ENCODE measurements around the gene RGCC. TPM values are rescaled to one million over a fixed set of nuclear protein-coding genes. Genes with fewer than 3 reads are reported as not detected.
"Not testable (repeated sequence)": the region's sequence is repeated elsewhere in the genome, so short reads cannot be mapped to it uniquely, and the experiment has no call there.

The RGCC gene
- 3.4 and 4.3 TPM in 2 replicates for total RNA-seq (2014; rRNA removed; shearing (Covaris generic))

GRCh38 chr13:41456768-41457588, at the start of gene RGCC:
TSS of gene RGCC (plus strand) at chr13:41457550. CDS start at chr13:41457708, 158 bp downstream.
- peak; percentile 28 for DNase-seq (ENCODE audit: low spot score)
- in situ Hi-C loops (cut with HindIII; ENCODE audit: low sequenced_read_pairs) = no loop called here

- DNase-seq (ENCODE audit: low spot score) = no peak
- in situ Hi-C loops (cut with HindIII; ENCODE audit: low sequenced_read_pairs) = no loop called here
These were observed 49.2 kb upstream of the RGCC start for GRCh38 chr13:41408121-41408520.

- DNase-seq (ENCODE audit: low spot score) = no peak
These were observed 48.6 kb upstream of the RGCC start for GRCh38 chr13:41408746-41409145.

GRCh38 chr13:41409611-41410010, 47.7 kb upstream of the RGCC start:
- in situ Hi-C loops (cut with HindIII; ENCODE audit: low sequenced_read_pairs) = no loop called here
- DNase-seq (ENCODE audit: low spot score) = no peak

More at GRCh38 chr13:41408746-41409145, 48.6 kb upstream of the RGCC start:
- in situ Hi-C loops (cut with HindIII; ENCODE audit: low sequenced_read_pairs) = no loop called here

- in situ Hi-C loops (cut with HindIII; ENCODE audit: low sequenced_read_pairs) = no loop called here
- no peak for DNase-seq (ENCODE audit: low spot score)
These were observed 46.3 kb upstream of the RGCC start for GRCh38 chr13:41411060-41411459.

GRCh38 chr13:41411522-41411921, 45.8 kb upstream of the RGCC start:
- peak; percentile 10 for DNase-seq (ENCODE audit: low spot score)

GRCh38 chr13:41413872-41414271, 43.5 kb upstream of the RGCC start:
- in situ Hi-C loops (cut with HindIII; ENCODE audit: low sequenced_read_pairs) = no loop called here
- no peak for DNase-seq (ENCODE audit: low spot score)

More at GRCh38 chr13:41411522-41411921, 45.8 kb upstream of the RGCC start:
- in situ Hi-C loops (cut with HindIII; ENCODE audit: low sequenced_read_pairs) = no loop called here

- DNase-seq (ENCODE audit: low spot score) = no peak
- in situ Hi-C loops (cut with HindIII; ENCODE audit: low sequenced_read_pairs) = no loop called here
These were observed 41.1 kb upstream of the RGCC start for GRCh38 chr13:41416276-41416675.

- no peak for DNase-seq (ENCODE audit: low spot score)
- in situ Hi-C loops (cut with HindIII; ENCODE audit: low sequenced_read_pairs) = no loop called here
These were observed 39.3 kb upstream of the RGCC start for GRCh38 chr13:41418027-41418426.

GRCh38 chr13:41418731-41419130, 38.6 kb upstream of the RGCC start:
- no peak for DNase-seq (ENCODE audit: low spot score)
- in situ Hi-C loops (cut with HindIII; ENCODE audit: low sequenced_read_pairs) = no loop called here

- in situ Hi-C loops (cut with HindIII; ENCODE audit: low sequenced_read_pairs) = no loop called here
- no peak for DNase-seq (ENCODE audit: low spot score)
These were observed 38.1 kb upstream of the RGCC start for GRCh38 chr13:41419206-41419605.

- in situ Hi-C loops (cut with HindIII; ENCODE audit: low sequenced_read_pairs) = no loop called here
- DNase-seq (ENCODE audit: low spot score) = no peak
These were observed 37.2 kb upstream of the RGCC start for GRCh38 chr13:41420146-41420545.

GRCh38 chr13:41421330-41421729, 36.0 kb upstream of the RGCC start:
- DNase-seq (ENCODE audit: low spot score); in situ Hi-C loops (cut with HindIII; ENCODE audit: low sequenced_read_pairs): not testable (repeated sequence)

- in situ Hi-C loops (cut with HindIII; ENCODE audit: low sequenced_read_pairs); DNase-seq (ENCODE audit: low spot score): not testable (repeated sequence)
These were observed 35.4 kb upstream of the RGCC start for GRCh38 chr13:41421983-41422382.

- in situ Hi-C loops (cut with HindIII; ENCODE audit: low sequenced_read_pairs); DNase-seq (ENCODE audit: low spot score): not testable (repeated sequence)
These were observed 34.1 kb upstream of the RGCC start for GRCh38 chr13:41423259-41423658.

GRCh38 chr13:41424675-41425074, 32.7 kb upstream of the RGCC start:
- in situ Hi-C loops (cut with HindIII; ENCODE audit: low sequenced_read_pairs); DNase-seq (ENCODE audit: low spot score): not testable (repeated sequence)

- no peak for DNase-seq (ENCODE audit: low spot score)
- in situ Hi-C loops (cut with HindIII; ENCODE audit: low sequenced_read_pairs) = no loop called here
These were observed 31.3 kb upstream of the RGCC start for GRCh38 chr13:41426047-41426446.

GRCh38 chr13:41427666-41428065, 29.7 kb upstream of the RGCC start:
- DNase-seq (ENCODE audit: low spot score) = no peak
- in situ Hi-C loops (cut with HindIII; ENCODE audit: low sequenced_read_pairs) = no loop called here

- no peak for DNase-seq (ENCODE audit: low spot score)
- in situ Hi-C loops (cut with HindIII; ENCODE audit: low sequenced_read_pairs) = no loop called here
These were observed 29.2 kb upstream of the RGCC start for GRCh38 chr13:41428155-41428554.

GRCh38 chr13:41434030-41434429, 23.3 kb upstream of the RGCC start:
- DNase-seq (ENCODE audit: low spot score); in situ Hi-C loops (cut with HindIII; ENCODE audit: low sequenced_read_pairs): not testable (repeated sequence)
